LNCaP clone FGC (cell line): ENCODE results near the gene ABCC8.

Experiments used
- DNase-seq: peaks from one replicate; pipeline ENCODE4 v3.0.0-alpha.2; 2011; ENCODE audit warnings: low read depth
- H3K4me3 ChIP-seq: 2 replicates; pipeline ENCODE4 v1.5.1; 2011; ENCODE audit warnings: mild to moderate bottlenecking, low read depth, low read length, control low read depth
- CTCF ChIP-seq: IDR thresholded peaks from 2 replicates; pipeline ENCODE4 v1.5.1; 2012; ENCODE audit warnings: mild to moderate bottlenecking; ENCODE audit not compliant: control insufficient read depth, insufficient read depth; ENCODE audit errors: extremely low read depth

ABCC8 gene

GRCh38 chr11:17352950-17353820 is 123.5 kb downstream of the ABCC8 start:
- no peak for TF ChIP-seq CTCF
- peak; percentile 55 for DNase-seq
- H3K4me3 ChIP-seq, result peak overlapping the region; percentile 64

GRCh38 chr11:17351510-17352176 is 125.0 kb downstream of the ABCC8 start, which contains the start of gene NCR3LG1:
Gene NCR3LG1, plus strand, starts transcription at chr11:17351800. Its CDS starts 170 bp downstream, at chr11:17351970.
- DNase-seq, result no peak
- TF ChIP-seq CTCF, result no peak
- peak within 1 kb of the TSS; percentile 64 for H3K4me3 ChIP-seq

GRCh38 chr11:17351172-17351509 is 125.5 kb downstream of the ABCC8 start:
- TF ChIP-seq CTCF, result no peak
- H3K4me3 ChIP-seq, result peak overlapping the region; percentile 64
- DNase-seq, result no peak

- H3K4me3 ChIP-seq, result no peak overlapping the region
- no peak for TF ChIP-seq CTCF
- no peak for DNase-seq
Measured at GRCh38 chr11:17350455-17351171, 126.0 kb downstream of the ABCC8 start.

- DNase-seq, result no peak
- H3K4me3 ChIP-seq, result no peak overlapping the region
- TF ChIP-seq CTCF, result no peak
Measured at GRCh38 chr11:17347676-17348075, 129.0 kb downstream of the ABCC8 start.

GRCh38 chr11:17343907-17344306 is 132.7 kb downstream of the ABCC8 start:
- no peak overlapping the region for H3K4me3 ChIP-seq
- no peak for DNase-seq
- TF ChIP-seq CTCF, result no peak
